ENCODE measurements around the gene NTHL1.
A peak's percentile ranks its signal among the peaks of the same experiment; 100 is the strongest.

Gene NTHL1

DNA sequence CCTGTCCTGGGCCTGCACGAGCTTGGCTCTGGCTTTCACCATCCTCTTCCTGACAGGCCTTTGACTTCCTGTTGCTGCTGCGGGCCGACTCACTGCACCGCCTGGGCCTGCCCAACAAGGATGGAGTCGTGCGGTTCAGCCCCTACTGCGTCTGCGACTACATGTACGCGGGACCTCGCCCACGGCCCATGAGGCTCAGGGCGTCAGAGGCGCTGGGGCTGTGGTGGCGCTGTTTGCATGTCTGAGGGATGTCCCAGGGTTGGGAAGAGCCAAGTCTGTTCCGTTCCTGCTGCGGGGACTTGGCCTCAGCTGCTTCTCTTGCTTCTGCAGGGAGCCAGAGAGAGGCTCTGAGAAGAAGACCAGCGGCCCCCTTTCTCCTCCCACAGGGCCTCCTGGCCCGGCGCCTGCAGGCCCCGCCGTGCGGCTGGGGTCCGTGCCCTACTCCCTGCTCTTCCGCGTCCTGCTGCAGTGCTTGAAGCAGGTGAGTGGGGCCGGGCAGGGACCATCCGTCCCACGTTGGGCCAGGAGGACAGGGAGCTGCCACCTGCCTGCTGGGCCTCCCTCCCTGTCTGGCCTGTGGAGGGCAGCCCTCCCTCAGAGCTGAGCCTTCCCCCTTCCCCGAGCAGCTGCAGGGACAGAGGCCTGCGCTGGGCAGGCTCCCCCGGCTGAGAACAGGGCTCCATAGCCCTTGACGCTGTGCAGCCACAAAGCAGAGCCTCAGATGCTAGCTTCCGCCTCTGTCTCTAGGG lies 24.0 kb upstream of the NTHL1 start:
- TF ChIP-seq ZNF565 (CRISPR knock-in tag; conservative IDR thresholded peaks at IDR 0.05; ENCODE audit: low read depth) = no peak
- no peak for TF ChIP-seq BACH2 (CRISPR knock-in tag; IDR thresholded peaks at IDR 0.05; ENCODE audit: borderline replicate concordance)
- TF ChIP-seq POU6F1 (CRISPR knock-in tag; IDR thresholded peaks at IDR 0.05; ENCODE audit: borderline replicate concordance, low read depth) = no peak
- TF ChIP-seq ZFP30 (CRISPR knock-in tag; IDR thresholded peaks at IDR 0.05) = no peak
- TF ChIP-seq, protein P1, sequence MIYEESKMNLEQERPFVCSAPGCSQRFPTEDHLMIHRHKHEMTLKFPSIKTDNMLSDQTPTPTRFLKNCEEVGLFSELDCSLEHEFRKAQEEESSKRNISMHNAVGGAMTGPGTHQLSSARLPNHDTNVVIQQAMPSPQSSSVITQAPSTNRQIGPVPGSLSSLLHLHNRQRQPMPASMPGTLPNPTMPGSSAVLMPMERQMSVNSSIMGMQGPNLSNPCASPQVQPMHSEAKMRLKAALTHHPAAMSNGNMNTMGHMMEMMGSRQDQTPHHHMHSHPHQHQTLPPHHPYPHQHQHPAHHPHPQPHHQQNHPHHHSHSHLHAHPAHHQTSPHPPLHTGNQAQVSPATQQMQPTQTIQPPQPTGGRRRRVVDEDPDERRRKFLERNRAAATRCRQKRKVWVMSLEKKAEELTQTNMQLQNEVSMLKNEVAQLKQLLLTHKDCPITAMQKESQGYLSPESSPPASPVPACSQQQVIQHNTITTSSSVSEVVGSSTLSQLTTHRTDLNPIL (CRISPR knock-in tag; IDR thresholded peaks at IDR 0.05; ENCODE audit: low read depth) = no peak
- no peak for TF ChIP-seq ZNF8 (CRISPR knock-in tag; IDR thresholded peaks at IDR 0.05)
- ATAC-seq = peak; percentile 12; the same call in 2 of the 3 replicates

GRCh38 chr16:2070576-2071453 lies 23.2 kb upstream of the NTHL1 start:
- no peak for ATAC-seq

DNA sequence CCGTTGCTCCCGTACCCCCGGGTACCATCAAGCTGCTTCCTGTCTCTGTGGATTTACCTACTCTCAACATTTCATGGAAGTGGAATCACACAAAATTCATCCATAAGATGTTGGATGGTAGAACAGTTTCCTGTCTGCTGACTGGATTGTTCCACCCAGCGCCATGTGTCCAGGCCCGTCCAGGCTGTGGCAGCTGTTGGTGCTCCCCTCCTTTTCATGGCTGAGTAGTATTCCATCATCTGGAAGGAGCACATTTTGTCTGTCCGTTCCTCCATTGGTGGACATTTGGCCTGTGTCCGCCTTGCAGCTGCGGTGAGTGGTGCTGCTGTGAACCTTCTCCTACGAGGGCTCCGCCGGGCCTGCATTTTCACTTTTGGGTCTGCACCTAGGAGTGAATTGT lies 18.5 kb upstream of the NTHL1 start:
- ATAC-seq = no peak

More at GRCh38 chr16:2070576-2071453, 23.2 kb upstream of the NTHL1 start:
- no peak for TF ChIP-seq ARNTL (CRISPR knock-in tag; IDR thresholded peaks at IDR 0.05; ENCODE audit: borderline replicate concordance, low read depth)

DNA sequence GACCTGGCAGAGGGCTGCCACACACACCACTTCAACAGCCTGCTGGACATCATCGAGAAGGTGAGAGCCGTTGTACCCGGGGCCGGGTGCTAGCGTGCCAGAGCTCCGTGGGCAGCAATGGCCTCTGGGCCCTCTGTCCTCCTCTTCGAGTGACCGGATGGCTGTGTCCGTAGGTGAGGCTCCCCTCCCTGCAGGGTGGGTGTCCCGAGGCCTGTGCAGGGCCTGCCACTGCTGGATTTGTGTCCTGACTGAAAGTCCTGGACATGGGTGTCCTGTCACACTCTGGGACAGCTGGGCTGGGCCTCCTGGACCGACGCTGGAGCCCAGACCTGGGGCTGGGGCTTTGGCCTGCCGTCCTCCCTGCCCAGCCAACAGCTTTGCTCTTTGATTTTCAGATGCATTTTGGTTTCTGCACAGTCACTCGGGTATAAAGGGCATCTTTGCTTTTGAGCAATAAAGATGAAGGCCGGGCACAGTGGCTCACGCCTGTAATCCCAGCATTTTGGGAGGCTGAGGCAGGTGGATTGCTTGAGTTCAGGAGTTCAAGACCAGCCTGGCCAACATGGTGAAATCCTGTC lies 16.8 kb upstream of the NTHL1 start:
- no peak for ATAC-seq
- TF ChIP-seq ISL1 (CRISPR knock-in tag; IDR thresholded peaks at IDR 0.05) = no peak
- TF ChIP-seq ESRRG (CRISPR knock-in tag; IDR thresholded peaks at IDR 0.05) = no peak
- TF ChIP-seq PPARA (CRISPR knock-in tag; IDR thresholded peaks at IDR 0.05; ENCODE audit: borderline replicate concordance) = no peak
- no peak for TF ChIP-seq RARB (CRISPR knock-in tag; IDR thresholded peaks at IDR 0.05)
- TF ChIP-seq BACH2 (CRISPR knock-in tag; IDR thresholded peaks at IDR 0.05; ENCODE audit: borderline replicate concordance) = no peak
- no peak for TF ChIP-seq GLIS3 (CRISPR knock-in tag; IDR thresholded peaks at IDR 0.05)
- no peak for TF ChIP-seq OSR1 (CRISPR knock-in tag; IDR thresholded peaks at IDR 0.05)
- no peak for TF ChIP-seq ZNF565 (CRISPR knock-in tag; conservative IDR thresholded peaks at IDR 0.05; ENCODE audit: low read depth)
- no peak for TF ChIP-seq TOX (CRISPR knock-in tag; IDR thresholded peaks at IDR 0.05; ENCODE audit: borderline replicate concordance)
- TF ChIP-seq ARNTL (CRISPR knock-in tag; IDR thresholded peaks at IDR 0.05; ENCODE audit: borderline replicate concordance, low read depth) = no peak
- no peak for TF ChIP-seq POU6F1 (CRISPR knock-in tag; IDR thresholded peaks at IDR 0.05; ENCODE audit: borderline replicate concordance, low read depth)
- no peak for TF ChIP-seq SNAI2 (CRISPR knock-in tag; IDR thresholded peaks at IDR 0.05)
- no peak for TF ChIP-seq ZFP30 (CRISPR knock-in tag; IDR thresholded peaks at IDR 0.05)

More for the DNA sequence above, 18.5 kb upstream of the NTHL1 start:
- TF ChIP-seq RARB (CRISPR knock-in tag; IDR thresholded peaks at IDR 0.05) (no peak), PPARA (CRISPR knock-in tag; IDR thresholded peaks at IDR 0.05; ENCODE audit: borderline replicate concordance) (no peak), ESRRG (CRISPR knock-in tag; IDR thresholded peaks at IDR 0.05) (no peak), TCF4 (CRISPR knock-in tag; IDR thresholded peaks at IDR 0.05; ENCODE audit: borderline replicate concordance) (no peak), GLIS3 (CRISPR knock-in tag; IDR thresholded peaks at IDR 0.05) (no peak), ISL1 (CRISPR knock-in tag; IDR thresholded peaks at IDR 0.05) (no peak), ZNF70 (CRISPR knock-in tag; IDR thresholded peaks at IDR 0.05) (no peak), ZFP30 (CRISPR knock-in tag; IDR thresholded peaks at IDR 0.05) (no peak), SNAI2 (CRISPR knock-in tag; IDR thresholded peaks at IDR 0.05) (no peak), TOX (CRISPR knock-in tag; IDR thresholded peaks at IDR 0.05; ENCODE audit: borderline replicate concordance) (no peak), CSDC2 (CRISPR knock-in tag; IDR thresholded peaks at IDR 0.05) (no peak), POU6F1 (CRISPR knock-in tag; IDR thresholded peaks at IDR 0.05; ENCODE audit: borderline replicate concordance, low read depth) (no peak), ZC3H10 (CRISPR knock-in tag; IDR thresholded peaks at IDR 0.05) (no peak)
- TF ChIP-seq, protein P2, sequence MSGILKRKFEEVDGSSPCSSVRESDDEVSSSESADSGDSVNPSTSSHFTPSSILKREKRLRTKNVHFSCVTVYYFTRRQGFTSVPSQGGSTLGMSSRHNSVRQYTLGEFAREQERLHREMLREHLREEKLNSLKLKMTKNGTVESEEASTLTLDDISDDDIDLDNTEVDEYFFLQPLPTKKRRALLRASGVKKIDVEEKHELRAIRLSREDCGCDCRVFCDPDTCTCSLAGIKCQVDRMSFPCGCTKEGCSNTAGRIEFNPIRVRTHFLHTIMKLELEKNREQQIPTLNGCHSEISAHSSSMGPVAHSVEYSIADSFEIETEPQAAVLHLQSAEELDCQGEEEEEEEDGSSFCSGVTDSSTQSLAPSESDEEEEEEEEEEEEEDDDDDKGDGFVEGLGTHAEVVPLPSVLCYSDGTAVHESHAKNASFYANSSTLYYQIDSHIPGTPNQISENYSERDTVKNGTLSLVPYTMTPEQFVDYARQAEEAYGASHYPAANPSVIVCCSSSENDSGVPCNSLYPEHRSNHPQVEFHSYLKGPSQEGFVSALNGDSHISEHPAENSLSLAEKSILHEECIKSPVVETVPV (CRISPR knock-in tag; IDR thresholded peaks at IDR 0.05) = no peak
